Measurements from ENCODE around the gene ATP2B2. TPM values are rescaled to one million over a fixed set of nuclear protein-coding genes. Genes with fewer than 3 reads are reported as not detected.

The ATP2B2 gene
- total RNA-seq, 4 donors from 2014 or later = 0.09 to 0.12 TPM; not detected in 2

DNA sequence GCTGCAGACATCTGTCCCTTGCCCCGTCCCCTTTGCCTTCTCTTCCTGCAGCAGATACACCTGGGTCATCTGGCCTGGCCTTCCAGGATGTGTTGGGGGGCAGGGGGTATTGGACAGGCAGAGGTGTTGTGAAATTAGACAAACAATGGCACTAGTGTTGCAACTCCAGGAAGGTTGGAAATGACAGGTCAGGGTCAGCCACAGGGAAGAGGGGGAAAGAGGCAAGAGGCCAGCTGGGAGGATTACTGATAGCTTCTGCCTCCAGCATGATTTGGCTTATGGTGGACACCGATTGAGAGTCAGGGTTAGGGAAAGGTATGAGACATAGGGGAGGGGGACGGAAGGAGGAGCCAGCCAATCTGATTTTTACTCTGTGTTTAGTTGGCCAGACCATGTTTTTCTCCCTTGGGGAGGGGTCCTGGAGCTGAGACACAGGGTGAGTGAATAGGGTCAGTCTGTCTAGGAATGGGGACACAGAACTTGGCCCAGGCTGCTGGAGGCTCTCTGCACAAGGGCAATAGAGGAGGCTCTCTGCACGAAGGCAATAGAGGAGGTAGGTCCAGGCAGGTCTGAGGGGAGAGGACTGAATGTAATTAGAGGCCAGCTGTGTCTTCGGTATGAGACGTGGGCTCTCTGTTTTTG lies 3.4 kb upstream of the ATP2B2 start:
- TF ChIP-seq, protein P1, sequence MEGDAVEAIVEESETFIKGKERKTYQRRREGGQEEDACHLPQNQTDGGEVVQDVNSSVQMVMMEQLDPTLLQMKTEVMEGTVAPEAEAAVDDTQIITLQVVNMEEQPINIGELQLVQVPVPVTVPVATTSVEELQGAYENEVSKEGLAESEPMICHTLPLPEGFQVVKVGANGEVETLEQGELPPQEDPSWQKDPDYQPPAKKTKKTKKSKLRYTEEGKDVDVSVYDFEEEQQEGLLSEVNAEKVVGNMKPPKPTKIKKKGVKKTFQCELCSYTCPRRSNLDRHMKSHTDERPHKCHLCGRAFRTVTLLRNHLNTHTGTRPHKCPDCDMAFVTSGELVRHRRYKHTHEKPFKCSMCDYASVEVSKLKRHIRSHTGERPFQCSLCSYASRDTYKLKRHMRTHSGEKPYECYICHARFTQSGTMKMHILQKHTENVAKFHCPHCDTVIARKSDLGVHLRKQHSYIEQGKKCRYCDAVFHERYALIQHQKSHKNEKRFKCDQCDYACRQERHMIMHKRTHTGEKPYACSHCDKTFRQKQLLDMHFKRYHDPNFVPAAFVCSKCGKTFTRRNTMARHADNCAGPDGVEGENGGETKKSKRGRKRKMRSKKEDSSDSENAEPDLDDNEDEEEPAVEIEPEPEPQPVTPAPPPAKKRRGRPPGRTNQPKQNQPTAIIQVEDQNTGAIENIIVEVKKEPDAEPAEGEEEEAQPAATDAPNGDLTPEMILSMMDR (IDR thresholded peaks at IDR 0.05) = no peak
- DNase-seq (ENCODE audit: low spot score) = no peak
- ATAC-seq (ENCODE audit: low FRiP score) = no peak

DNA sequence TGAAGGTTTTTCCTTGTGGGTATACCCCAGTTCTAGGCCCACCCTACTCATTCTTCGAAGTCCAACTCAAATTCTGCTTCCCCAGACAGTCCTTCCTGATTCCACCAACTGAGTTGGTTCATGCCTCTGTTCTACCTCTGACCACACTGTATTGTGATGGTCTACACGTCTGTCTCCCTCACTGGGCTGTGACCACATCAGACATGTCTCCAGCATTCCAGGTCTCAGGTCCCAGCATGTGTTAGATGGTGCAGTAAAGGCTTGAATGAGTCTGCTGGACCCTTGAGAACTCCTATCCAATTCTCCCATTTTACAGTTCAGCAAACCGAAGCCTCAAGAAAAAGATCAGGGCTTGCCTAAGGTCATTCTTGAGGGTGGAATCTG lies 2.8 kb upstream of the ATP2B2 start:
- DNase-seq (ENCODE audit: low spot score) = no peak

DNA sequence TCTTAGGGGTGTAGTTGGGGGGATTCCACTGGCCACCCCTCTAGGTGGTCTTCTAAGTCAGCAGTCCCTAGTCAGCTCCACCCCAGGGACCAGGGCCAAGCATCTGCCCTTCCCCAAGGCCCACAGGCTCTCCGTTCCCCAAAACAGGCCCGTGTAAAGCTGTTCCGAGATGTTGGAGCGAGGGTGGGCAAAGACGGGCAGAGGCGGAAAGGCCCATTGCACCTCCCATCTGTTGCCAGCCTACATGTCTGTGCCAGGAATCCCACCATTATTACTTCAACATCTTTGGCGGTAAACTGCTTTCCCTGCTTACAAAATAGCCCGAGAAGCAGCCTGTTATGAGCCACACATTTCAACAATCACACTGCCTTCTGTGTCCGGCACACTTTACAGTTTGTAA lies 1.9 kb upstream of the ATP2B2 start:
- TF ChIP-seq, protein P1 (IDR thresholded peaks at IDR 0.05) = no peak
- DNase-seq (ENCODE audit: low spot score) = no peak
- no peak for ATAC-seq (ENCODE audit: low FRiP score)

More for the DNA sequence above, 2.8 kb upstream of the ATP2B2 start:
- ATAC-seq (ENCODE audit: low FRiP score) = no peak
- TF ChIP-seq, protein P1 (IDR thresholded peaks at IDR 0.05) = no peak

DNA sequence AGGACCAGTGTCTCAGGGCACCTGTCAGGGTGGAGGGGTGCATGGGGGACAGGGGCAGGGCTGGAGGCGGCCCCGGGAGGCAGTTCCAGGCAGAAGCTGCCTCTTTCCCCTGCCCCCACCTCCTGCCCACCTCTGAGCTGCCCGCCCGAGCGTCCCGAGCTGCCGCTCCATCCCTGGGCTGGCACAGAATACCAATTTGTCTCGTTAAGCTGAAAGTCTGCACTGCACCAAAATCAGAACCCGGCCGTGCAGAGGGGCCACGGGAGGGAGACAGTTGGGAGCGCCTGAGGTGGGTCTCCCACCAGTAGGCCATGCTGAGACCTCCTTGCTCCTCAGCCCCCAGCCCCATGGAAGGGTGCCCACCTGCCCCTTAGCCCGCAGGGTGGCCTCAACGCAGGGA lies 1.3 kb upstream of the ATP2B2 start:
- ATAC-seq (ENCODE audit: low FRiP score) = no peak
- TF ChIP-seq, protein P1 (IDR thresholded peaks at IDR 0.05) = no peak
- DNase-seq (ENCODE audit: low spot score) = no peak

DNA sequence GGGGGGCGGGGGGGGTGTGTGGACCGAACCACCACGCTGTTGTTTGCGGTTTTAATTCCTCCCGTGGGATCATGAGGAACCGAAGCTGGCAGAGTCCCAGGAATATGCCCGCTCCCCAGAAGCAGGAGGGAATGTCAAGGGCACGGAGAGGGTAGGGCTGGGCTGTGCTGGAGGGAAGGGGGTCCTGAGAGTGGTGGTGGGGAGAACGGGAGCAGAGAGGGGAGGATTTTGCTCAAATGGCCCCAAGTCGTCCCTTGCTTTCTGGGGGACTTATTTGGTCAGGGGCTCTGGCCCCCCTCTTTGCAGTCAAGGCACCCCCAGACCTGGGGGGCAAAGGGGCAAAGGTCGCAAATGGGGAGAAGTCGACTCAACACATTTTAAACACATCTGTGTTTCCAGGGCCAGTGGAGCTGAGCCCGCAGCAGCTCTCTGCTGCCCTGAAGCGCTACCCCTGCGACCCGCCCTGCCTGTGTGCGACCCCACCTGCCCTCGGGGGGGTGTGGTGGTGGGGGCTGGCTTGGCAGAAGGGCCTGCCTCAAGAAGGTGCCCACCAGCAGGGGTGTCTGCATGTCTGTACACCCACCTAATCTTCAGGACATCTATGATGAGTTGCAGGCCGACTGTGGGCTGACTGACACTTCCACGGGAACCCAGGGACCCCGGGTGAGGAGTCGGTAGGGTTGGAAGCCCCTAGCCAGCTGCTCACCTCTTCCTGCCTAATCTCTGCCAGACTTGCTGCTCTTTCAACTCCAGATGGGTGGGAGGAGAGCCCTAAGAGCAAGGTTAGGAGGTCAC lies 602 bp upstream of the ATP2B2 start:
- TF ChIP-seq, protein P1 (IDR thresholded peaks at IDR 0.05) = no peak
- ATAC-seq (ENCODE audit: low FRiP score) (no peak), DNase-seq (ENCODE audit: low spot score) (no peak)

DNA sequence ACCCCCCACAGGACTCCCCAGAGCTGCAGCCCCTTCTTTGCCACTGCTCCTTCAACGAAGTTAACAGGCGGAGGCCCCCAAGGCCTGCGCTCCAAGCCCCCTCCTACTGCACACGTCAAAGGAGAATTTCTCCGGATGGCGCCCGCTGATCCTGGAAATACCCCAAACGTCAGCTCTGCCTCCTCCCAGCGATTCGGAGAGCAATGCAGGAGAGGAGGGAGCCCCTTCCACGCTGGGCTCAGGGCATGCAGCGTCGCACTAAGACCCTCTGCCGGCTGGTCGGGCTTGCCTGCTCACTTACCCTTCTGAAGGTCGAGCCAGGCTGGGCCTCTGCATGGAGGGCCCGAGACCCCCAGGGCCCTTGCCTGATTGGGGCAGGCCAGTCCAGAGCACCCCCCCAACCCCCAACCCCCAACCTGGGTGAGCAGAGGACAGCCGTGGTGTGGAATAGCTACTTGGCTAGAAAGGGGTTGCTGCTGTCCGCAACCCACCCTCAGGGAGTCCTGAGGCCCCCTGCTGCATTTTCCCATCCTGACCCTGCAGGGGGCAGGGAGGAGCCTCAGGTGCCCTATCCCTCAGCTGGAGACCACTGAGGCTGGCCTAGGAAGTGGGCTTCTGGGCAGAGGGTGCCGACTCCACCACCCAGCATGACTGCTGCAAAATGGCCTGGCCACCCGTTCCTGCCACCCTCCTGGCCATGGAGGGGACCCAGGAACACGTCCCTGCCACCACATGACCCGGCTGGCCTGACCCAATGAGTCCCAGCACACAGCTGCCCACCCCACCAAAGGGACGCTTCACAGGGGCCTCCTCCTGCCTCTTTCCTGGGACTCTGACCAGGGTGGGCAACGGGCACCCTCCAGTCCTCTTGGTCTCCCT lies 976 bp downstream of the ATP2B2 start:
- TF ChIP-seq, protein P1 (IDR thresholded peaks at IDR 0.05) = no peak
- no peak for DNase-seq (ENCODE audit: low spot score)
- ATAC-seq (ENCODE audit: low FRiP score) = no peak
